RWPE2 (cell line): ENCODE data around the gene ENC1.

Experiments used
- ATAC-seq: fragments of 200-7000 bp; cut with Tn5 transposase; 3 replicates; pipeline ENCODE4 v1.9.1; 2021; ENCODE audit warnings: low read depth
- DNase-seq: peaks from one replicate; pipeline ENCODE4 v3.0.0-alpha.2; 2020; ENCODE audit warnings: low spot score
- H3K27ac ChIP-seq: fragments of 450-650 bp; 2 replicates; pipeline ENCODE4 v1.5.1; 2017; ENCODE audit warnings: mild to moderate bottlenecking; ENCODE audit not compliant: poor library complexity, severe bottlenecking
- H3K27me3 ChIP-seq: fragments of 250-450 bp; sonication (Bioruptor Pico); 2 replicates; pipeline ENCODE4 v1.5.1; 2021; ENCODE audit warnings: mild to moderate bottlenecking, moderate library complexity; ENCODE audit not compliant: insufficient read depth, poor library complexity, severe bottlenecking
- H3K36me3 ChIP-seq: fragments of 250-450 bp; sonication (Bioruptor Pico); 2 replicates; pipeline ENCODE4 v1.5.1; 2020; ENCODE audit warnings: low read depth, mild to moderate bottlenecking, moderate library complexity
- H3K4me1 ChIP-seq: fragments of 250-450 bp; sonication (Bioruptor Pico); 2 replicates; pipeline ENCODE4 v1.5.1; 2021; ENCODE audit warnings: mild to moderate bottlenecking, moderate library complexity; ENCODE audit not compliant: insufficient read depth, poor library complexity, severe bottlenecking
- H3K4me3 ChIP-seq: fragments of 250-450 bp; sonication (Bioruptor Pico); 2 replicates; pipeline ENCODE4 v1.5.1; 2021; ENCODE audit warnings: mild to moderate bottlenecking, moderate library complexity; ENCODE audit not compliant: severe bottlenecking
- H3K9me3 ChIP-seq: fragments of 250-450 bp; sonication (Bioruptor Pico); 2 replicates; pipeline ENCODE4 v1.5.1; 2021; ENCODE audit warnings: mild to moderate bottlenecking, moderate library complexity; ENCODE audit not compliant: severe bottlenecking
- CTCF ChIP-seq: fragments of 450-650 bp; IDR thresholded peaks from one replicate; pipeline ENCODE4 v1.5.1; 2017; ENCODE audit warnings: mild to moderate bottlenecking, moderate library complexity; ENCODE audit not compliant: poor library complexity, severe bottlenecking

The ENC1 gene, protein sequence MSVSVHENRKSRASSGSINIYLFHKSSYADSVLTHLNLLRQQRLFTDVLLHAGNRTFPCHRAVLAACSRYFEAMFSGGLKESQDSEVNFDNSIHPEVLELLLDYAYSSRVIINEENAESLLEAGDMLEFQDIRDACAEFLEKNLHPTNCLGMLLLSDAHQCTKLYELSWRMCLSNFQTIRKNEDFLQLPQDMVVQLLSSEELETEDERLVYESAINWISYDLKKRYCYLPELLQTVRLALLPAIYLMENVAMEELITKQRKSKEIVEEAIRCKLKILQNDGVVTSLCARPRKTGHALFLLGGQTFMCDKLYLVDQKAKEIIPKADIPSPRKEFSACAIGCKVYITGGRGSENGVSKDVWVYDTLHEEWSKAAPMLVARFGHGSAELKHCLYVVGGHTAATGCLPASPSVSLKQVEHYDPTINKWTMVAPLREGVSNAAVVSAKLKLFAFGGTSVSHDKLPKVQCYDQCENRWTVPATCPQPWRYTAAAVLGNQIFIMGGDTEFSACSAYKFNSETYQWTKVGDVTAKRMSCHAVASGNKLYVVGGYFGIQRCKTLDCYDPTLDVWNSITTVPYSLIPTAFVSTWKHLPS

DNA sequence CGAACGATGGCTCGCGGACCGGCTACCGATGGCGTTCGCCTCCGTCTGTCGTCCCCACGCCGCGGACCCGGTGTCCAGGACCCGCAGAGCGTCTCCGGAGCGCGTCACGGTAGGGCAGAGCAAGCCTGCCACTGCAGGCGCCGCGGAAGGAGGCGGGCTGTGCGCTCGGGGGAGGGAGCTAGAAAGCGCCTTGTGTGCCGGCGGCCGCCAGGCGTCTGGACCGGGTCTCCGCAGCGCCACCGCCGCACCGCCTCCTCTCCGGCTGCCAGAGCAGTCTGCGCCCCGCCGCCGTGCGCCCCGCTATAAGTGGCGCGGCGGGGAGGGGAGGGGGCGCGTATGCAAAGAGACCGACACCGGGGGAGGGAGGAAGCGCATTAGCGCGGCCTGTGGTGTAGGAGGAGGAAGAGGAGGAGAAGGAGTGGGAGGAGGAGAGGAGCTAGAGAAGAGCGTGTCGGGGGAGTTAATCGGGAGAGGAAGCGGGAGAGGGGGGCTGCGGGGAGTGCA, at the start of gene ENC1:
Gene ENC1 (minus strand): TSS at position 279 of the 504 bp plus-strand sequence. CDS start 4,243 bp downstream, outside the sequence.
- peaks cover 39% of the 10 kb centered on the region for H3K4me1 ChIP-seq
- DNase-seq: peak; percentile 95
- no peaks in the 10 kb centered on the region for H3K27me3 ChIP-seq
- peaks cover 18% of the 10 kb centered on the region for H3K36me3 ChIP-seq
- peak within 1 kb of the TSS; percentile 94 for H3K27ac ChIP-seq
- H3K9me3 ChIP-seq: no peaks in the 10 kb centered on the region
- peak within 1 kb of the TSS; percentile 93 for H3K4me3 ChIP-seq
- peak; percentile 61 for ATAC-seq
- peak; percentile 56 for TF ChIP-seq CTCF

- ATAC-seq (no peak), DNase-seq (no peak)
Observed at GRCh38 chr5:74686962-74687751, 46.6 kb upstream of the ENC1 start.

DNA sequence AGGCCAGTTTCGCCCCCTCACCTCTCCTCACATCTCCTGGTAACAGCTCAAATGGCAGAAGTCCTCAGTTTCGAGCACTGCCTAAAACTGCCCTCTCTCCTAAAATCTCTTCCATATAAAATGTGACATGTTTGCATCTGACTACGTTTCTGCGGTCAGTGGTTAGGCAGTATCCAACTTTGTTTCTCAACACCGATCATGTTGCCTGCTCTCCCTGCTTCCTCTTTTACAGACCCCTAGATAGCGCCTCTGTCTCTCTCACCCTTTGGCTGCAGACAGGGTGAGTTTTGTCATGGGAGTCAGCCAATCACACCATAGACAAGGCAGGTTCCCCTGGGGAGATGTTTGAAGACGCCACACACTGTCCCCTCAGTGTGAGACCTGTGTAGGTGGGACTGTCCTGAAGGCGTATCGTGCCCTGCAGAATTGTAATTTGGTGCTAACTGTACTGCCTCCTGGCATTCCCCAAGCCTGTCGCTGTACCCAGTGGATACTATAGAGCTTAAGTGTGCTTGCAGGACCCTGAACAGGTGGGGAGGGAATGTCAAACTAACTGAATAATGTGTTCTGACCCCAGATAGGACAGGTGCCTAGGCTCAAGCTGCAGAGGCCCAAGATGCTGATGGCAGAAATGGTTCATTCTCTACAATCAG, 45.6 kb upstream of the ENC1 start:
- ATAC-seq (0 out of 3 replicates have a peak, but pooled peaks have one; percentile 3), DNase-seq (no peak)
- Histone ChIP-seq H3K4me1 (peaks cover 10% of the 10 kb centered on the region), H3K36me3 (peaks cover 18% of the 10 kb centered on the region), H3K27ac (peak overlapping the region; percentile 43), H3K27me3 (no peaks in the 10 kb centered on the region), H3K9me3 (no peaks in the 10 kb centered on the region), H3K4me3 (peak overlapping the region; percentile 65)
- no peak for TF ChIP-seq CTCF

More at GRCh38 chr5:74686962-74687751, 46.6 kb upstream of the ENC1 start:
- H3K4me1 ChIP-seq: peaks cover 10% of the 10 kb centered on the region
- peaks cover 26% of the 10 kb centered on the region for H3K36me3 ChIP-seq
- H3K27ac ChIP-seq: no peak overlapping the region
- no peaks in the 10 kb centered on the region for H3K9me3 ChIP-seq
- H3K27me3 ChIP-seq: no peaks in the 10 kb centered on the region
- TF ChIP-seq CTCF: no peak
- no peak overlapping the region for H3K4me3 ChIP-seq

- Histone ChIP-seq H3K27me3 (no peaks in the 10 kb centered on the region), H3K9me3 (no peaks in the 10 kb centered on the region), H3K4me1 (peaks cover 11% of the 10 kb centered on the region), H3K27ac (peak within 1 kb of the TSS; percentile 43), H3K36me3 (peaks cover 13% of the 10 kb centered on the region), H3K4me3 (peak within 1 kb of the TSS; percentile 65)
- DNase-seq: peak; percentile 94
- TF ChIP-seq CTCF: peak; percentile 6
- peak; percentile 94 for ATAC-seq
Observed at GRCh38 chr5:74684900-74685851, 44.6 kb upstream of the ENC1 start, which contains the start of gene HEXB. Gene HEXB (plus strand): TSS chr5:74685233. CDS start chr5:74685261, 28 bp downstream.
